Hematopoietic multipotent progenitor cell treated with erythropoietin and hydrocortisone succinate and interleukin-3 and kit ligand, for 8 days (in vitro differentiated cells): ENCODE data around the gene DIPK1A.
A peak's percentile ranks its signal among the peaks of the same experiment; 100 is the strongest.

ENCODE experiments used
- DNase-seq: peaks from one replicate; pipeline ENCODE4 v3.0.0-alpha.2; 2015

Gene DIPK1A

DNA sequence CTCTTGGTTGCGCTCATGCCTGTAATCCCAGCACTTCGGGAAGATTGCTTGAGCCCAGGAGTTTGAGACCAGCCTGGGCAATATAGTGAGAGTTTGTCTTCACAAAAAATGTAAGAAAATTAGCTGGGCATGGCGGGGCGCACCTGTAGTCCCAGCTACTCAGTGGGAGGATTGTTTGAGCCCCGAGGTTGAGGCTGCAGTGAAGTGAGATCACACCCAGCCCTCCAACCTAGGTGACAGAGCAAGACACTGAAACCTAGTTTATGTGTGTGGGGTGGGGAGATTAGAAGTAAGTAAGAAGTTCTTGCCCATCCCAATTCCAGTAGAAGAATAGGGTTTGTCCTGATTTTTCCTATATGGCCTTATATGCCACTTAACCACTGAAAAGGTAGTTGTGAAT lies 127.4 kb downstream of the DIPK1A start:
- no peak for DNase-seq

DNA sequence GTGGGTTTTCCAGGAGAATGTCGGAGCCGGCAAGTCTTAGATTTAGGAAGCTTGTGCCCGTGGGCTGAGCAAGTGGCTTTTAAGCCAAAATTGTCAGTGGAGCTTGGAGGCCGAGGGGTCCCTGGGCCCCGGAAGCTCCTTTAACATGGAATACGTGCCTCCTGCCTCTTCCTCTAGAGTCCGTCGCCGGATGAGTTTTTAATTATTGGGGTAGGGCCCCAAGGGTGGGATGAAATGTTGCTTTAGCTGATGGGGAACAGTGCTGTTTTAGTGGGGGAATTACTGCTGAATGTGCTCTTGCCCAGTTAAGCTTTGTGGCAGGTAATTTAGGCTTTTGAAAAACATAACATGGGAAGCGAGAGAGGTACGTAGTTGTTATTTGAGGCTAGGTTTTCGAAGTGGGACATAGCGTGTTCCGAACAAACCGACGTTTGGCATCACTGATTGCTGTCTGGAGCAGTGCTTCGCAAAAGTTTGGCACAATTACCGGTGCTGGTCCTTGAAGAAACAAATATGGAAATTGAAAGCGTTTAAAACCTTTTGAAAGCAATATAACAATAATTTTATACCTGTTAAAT lies 128.6 kb downstream of the DIPK1A start:
- DNase-seq: peak; percentile 22

DNA sequence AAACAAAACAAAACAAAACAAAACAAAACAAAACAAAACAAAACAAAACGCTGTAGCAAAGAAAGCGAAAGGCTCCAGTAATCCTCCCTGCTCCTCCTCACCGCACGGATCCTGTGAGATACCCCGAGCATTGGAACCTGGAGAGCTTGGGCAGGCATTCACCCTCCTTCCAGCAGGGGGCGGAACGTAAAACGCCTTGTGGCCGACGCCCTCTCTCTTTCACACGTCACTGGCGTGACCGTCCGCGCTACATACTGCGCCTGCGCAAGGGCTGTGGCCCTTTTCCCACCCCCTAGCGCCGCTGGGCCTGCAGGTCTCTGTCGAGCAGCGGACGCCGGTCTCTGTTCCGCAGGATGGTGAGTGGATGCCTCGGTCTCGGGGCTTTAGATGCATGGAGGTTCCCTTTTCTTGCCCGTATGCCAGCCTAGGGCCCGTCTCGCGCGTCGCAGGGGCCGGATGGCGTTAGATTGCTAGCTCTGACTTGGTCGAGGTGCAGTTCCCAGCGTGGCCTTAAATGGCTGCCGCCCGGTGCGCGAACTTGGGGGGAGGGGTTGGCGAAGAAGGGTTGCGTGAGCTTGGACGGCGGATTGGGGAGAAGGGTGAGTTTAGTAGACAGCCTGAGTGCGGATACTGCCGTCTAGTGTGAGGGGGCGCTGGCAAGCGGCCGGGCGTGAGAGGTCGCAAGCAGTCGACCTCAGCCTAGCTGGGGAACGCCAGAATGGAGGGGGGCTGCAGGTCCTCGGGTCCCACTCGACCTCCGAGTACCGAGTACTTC lies 129.3 kb downstream of the DIPK1A start, which contains the start of gene RPL5:
Gene RPL5, plus strand, starts transcription at position 279 of the 775 bp plus-strand sequence. Its CDS starts 75 bp downstream, at position 354.
- DNase-seq: peak; percentile 99

DNA sequence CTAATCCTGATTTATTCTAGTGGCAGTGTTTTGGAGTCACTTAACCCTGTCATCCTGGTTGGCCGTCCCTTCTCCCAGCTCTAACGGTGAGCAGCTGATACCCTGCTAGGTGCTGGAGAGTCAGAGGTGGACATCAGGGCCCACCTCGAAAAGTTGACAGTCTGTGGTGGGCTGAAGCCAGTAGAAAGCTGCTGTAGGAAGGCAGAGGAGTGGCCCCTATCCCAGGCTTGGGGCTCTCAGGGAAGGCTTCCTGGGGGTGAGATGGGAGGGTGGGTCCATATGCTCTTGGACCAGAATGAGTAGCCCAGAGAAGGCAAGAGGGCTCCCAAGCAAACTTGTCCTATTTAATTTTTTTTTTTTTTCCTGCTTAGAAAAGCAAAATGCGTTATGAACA lies 129.9 kb downstream of the DIPK1A start:
- no peak for DNase-seq

DNA sequence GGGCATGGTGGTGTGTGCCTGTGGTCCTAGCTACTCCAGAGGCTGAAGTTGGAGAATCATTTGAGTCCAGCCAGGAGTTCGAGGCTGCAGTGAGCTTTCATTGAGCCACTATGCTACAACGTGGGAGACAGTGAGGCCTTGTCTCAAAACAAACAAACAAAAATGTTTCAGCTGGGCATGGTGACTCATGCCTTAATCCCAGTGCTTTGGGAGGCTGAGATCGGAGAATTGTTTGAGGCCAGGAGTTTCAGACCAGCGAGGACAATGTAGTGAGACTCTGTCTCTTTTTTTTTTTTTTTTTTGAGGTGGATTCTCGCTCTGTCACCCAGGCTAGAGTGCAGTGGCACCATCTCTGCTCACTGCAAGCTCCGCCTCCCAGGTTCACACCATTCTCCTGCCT lies 134.5 kb downstream of the DIPK1A start:
- DNase-seq: no peak

DNA sequence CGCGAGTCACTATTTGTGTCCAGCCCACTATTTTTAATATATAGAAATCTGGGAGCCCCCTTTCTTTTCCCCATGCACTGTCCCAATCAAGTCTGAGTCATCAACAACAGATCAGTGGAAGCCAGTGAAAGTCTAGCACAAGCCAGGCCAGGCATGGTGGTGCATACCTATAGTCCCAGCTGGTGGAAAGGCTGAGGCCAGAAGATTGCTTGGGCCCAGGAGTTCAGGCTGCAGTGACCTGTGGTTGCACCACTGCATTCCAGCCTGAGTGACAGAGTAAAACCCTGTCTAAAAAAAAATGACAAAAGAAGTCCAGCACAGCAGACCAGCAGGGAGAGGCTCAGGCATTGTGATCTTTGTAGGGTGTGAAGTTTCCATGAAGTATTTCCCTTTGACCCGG lies 138.4 kb downstream of the DIPK1A start:
- no peak for DNase-seq

DNA sequence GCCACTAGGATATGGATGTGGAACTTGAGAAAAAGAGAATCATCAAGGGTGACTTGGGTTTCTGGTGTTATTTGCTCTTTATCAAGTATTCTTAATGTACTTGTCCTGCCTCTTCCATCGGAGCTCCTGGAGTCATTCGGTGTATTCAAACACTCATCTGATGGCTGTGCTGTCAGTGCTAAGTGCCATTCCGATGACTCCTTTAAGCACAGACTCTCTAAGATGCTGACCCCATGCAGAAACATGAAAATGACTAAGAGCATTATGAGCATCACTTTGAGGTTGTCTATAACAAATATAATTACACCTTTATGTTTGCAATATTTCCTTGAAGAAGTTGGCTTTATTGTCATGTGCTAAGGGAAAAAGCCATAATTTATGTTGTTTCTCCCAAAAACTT lies 140.7 kb downstream of the DIPK1A start:
- no peak for DNase-seq

DNA sequence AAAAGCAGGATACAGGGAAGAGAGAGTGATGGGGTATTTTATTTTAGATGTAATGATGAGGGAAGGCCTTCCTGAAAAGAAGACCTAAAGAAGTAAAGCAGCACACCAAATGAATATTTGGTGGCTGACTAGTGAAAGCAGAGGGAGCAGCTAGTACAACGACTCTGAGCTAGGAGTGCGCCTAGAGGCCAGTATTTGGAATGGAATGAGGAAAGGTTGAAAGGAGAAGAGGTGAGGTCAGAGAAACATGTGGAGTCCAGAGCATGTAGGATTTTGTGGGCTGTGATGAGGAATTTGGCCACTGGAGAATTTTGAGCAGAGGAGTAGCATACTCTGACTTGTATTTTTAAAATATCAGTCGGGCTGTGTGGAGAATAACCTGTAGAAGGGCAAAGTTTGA lies 141.2 kb downstream of the DIPK1A start:
- no peak for DNase-seq

DNA sequence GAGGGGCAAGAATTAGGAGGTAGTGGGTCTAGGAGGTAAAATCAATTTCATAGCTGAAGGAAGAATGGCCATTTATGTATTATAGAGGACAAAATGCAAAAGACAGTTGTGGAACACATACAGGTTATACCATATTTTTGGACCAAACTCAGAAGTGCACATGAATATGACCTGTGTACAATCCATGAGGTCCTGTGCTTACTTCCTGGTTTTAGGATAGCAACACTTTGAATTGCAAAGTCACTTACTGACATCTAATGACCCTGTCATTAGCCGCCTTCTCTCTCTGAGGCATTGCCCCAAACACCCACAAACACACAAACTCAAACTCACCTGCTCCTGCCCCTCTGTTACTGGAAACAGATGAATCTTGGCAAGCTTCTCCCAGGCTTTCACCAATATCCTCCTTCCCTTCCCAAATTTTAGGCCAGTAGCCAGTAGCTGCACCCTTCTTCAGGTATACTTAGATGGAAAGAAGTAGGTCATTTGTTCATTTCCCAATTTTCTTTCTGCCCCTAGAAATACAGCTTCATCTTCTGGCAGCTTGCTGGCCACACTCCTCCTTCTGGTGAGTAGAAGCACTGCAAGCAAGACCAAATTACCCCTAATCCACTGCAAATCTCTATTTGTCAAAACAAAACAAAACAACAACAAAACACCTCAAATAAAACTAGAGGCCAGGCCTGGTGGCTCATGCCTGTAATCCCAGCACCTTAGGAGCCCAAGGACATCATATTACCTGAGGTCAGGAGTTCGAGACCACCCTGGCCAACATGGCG lies 143.1 kb downstream of the DIPK1A start:
- peak; percentile 52 for DNase-seq

DNA sequence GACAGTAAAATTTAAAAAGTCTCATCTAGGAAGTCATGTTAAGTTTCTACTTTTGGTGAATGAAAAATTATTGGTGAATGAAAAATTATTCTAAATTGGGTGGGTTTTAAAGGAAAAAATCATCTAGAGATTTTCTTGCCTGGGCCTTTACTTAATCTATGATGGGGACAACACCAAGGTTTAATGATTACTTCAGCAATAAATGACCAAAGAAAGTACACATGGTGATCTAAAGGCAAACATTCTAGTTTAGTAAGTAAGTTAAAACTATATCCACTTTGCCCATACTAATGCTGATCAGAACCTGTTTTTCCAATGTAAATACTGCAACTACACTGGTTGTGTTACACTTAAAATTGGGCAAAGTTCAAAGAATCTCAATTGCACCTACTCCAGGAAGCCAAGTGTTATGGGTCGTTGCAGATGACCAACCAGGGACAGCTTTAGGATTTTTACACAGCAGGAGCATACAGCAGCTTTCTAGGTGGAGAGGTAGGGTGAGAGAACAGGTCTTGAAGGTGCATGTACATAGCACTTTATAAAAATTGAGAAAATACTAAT lies 144.0 kb downstream of the DIPK1A start:
- DNase-seq: no peak

DNA sequence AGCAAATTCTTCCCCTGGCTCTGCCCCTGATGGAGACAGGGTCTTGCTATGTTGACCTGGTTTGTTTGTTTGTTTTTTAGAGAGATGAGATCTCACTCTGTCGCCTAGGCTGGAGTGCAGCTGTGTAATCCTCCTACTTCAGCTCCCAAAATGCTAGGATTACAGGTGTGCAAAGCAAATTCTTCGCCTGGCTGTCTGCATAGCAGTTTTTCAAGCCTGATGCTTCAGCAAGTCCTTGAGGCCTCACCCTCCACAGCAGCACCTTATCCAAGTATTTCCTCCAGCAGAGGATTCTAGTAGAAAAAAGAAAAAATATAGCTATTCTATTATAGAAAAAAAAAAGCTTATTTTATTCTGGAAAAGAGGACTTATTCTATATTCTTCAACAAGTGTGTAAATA lies 144.5 kb downstream of the DIPK1A start:
- no peak for DNase-seq

DNA sequence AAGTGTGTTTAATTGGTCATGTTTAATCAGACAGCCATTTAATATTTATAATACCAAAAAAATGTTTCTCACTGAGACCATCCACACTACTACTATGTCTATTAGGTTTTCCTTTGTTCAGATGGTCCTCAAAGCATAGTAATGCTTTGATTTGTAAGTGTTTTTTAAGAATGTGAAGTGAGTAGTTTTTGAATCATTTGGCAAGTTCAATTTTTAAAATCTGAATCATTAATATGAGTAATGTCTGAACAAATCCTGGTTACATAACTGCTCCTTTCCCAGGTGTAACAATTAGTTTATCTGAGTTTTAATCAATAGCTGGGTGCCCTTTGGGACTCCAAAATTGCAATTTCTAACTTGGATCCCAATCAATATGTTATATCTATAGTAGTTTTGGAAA lies 152.9 kb downstream of the DIPK1A start:
- DNase-seq: no peak

DNA sequence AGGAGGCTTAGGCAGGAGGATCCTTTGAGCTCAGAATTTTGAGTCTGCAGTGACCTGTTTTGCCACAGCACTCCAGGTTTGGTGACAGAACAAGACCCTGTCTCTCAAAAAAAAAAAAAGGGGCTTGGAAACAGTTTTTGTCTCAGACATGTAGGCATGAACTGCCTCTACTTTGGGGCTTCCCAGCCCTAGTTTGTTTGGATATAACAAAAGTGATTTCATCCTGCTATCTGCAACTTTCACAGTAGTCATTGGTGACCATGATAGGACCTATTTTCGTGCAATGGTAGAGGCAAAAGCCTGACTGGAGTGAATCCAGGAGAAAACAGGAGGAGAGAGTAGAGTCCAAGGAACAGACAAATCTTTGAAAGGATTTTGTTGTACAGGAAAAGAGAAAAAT lies 156.0 kb downstream of the DIPK1A start:
- DNase-seq: no peak

DNA sequence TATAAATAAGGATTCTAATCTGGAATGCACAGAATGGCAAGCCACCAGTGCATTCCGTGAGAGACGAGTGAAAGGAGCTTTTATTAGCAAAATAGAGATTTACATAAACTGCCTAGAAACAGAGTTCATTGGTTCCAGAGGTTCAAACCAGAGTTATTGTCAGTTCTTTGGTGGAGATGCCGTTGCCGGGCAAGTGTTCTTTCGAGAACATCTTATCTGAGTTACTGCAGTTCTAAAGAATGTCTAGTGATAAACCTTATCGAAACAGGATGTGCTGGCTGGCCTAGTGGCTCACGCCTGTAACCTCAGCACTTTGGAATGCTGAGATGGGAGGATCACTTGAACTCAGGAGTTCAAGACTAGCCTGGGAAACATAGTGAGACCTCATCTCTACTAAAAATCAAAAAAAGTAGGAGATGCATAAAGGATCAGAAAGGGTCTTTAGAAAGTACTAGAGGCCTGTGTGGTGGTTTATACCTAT lies 156.5 kb downstream of the DIPK1A start:
- DNase-seq: peak; percentile 93

DNA sequence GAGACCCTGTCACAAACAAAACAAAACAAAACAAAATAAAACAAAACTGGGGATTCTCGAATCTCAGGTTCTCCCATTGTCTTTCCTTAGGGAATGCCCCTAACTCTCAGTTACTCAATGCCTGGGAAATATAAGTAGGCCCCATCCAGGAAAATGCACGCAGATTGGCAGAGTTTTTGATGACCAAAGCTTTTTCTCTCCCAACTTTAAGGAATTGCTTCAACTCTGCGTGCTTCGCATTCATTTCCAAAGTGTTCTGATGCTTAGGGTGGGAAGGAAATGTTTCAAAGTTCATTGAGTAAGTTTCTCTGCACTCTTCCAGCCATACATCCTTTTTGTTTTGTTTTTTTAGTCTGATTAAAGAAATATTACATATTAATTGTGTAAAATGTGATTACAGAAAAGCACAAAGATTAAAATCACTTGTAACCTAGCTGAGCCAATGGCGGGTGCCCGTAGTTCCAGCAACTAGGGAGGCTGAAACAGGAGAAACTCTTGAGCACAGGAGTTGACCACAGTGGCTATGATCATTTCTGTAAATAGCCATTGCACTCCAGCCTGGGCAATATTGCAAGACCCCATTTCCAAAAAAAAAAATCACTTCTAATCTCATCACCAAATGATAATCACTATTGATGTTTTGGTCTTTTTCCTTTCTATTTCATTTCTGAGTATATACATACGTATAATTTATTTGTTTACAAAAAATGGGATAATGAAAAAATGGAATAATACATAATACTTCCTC lies 157.9 kb downstream of the DIPK1A start:
- DNase-seq: no peak

DNA sequence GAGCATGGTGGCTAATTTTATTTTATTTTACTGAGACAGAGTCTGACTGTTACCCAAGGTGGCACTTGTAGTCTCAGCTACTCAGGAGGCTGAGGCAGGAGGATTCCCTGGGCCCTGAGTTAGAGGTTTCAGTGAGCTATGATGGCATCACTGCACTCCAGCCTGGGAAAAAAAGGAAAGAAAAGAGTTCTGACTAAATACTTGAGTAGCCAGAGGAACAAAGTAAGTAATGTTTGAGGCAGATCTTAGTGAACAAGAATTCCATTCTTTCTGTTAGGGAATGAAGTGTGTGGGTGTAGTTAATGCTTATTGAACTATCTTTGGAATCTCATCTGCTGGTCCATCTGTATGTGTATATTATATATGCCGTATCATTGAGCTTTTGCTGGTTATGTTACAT lies 163.3 kb downstream of the DIPK1A start:
- no peak for DNase-seq

DNA sequence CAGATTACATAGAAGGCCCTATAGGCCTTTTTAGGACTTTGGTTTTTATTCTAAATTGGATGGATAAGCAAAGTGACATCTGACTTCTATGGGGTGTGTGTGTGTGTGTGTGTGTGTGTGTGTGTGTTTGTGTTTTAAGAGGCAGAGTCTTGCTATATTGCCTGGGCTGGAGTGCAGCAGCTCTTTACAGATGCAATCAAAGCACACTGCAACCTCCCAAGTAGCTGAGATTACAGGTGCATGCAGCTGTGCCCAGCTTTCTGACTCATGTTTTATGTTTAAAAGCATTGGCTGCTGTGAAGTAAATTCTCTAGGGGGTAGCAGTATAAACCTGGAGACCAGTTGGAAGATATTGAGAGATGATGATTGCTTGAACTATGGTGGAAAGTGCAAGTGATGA lies 164.0 kb downstream of the DIPK1A start:
- no peak for DNase-seq

DNA sequence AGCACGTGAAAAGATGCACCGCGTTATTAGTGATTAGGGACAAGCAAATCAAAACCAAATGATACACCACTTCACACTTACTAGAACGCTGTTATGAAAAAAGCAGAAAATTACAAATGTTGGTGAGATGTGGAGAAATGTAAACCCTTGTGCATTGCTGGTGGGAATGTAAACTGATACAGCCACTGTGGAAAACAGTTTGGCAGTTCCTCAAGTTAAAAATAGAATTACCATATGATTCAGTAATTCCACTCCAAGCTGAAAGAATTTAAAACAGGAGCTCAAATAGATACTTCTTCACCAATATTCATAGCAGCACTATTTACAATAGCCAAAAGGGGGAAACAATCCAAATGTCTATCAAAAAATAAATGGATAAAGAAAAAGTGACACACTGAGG lies 166.1 kb downstream of the DIPK1A start:
- no peak for DNase-seq

DNA sequence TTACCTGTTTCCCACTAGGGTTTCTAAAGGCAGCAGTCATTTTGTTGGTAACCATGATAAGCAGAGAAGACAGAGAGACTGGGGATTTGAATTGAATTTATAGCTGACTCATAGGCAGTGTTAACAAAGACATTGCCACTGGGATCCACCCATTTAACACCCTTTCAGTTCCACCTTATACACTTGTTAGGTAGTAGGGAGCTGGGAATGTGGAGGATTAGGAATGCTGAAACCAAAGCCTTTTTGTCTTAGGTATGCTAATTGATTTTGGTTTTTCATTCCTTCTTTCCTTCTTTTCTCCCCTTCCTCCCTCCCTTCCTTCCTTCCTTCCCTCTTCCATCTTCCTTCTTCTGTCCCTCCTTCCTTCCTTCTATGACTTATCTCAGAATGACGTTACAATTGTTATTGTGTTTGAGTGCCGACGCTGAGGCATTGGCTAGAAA lies 168.9 kb downstream of the DIPK1A start:
- peak; percentile 59 for DNase-seq
